ENCODE data around the gene PHLPP1.

PHLPP1 gene

GRCh38 chr18:63028380-63028779 lies 313.0 kb downstream of the PHLPP1 start:
- H3K9me3 ChIP-seq (ENCODE audit: control insufficient read depth in 2 of 2, low read length in 2 of 2) = no peaks in the 10 kb centered on the region
- no peaks in the 10 kb centered on the region for H3K36me3 ChIP-seq (ENCODE audit: control insufficient read depth in 2 of 2, insufficient read depth in 2 of 2, low read length in 2 of 2)
- no peaks in the 10 kb centered on the region for H3K4me1 ChIP-seq (ENCODE audit: control insufficient read depth, insufficient read depth, low read length)
- H3K9ac ChIP-seq (ENCODE audit: low read length in 2 of 2) = no peak overlapping the region
- no peak overlapping the region for H3K4me3 ChIP-seq (ENCODE audit: low read length in 2 of 2)
- no peak overlapping the region for H3K27ac ChIP-seq (ENCODE audit: low read length)
- H3K27me3 ChIP-seq (ENCODE audit: control insufficient read depth in 1 of 2, insufficient read depth in 2 of 2, low read length in 2 of 2) = peaks cover 0 to 2% of the 10 kb centered on the region in 2 donors
